Colonic mucosa (tissue), 4 donors: Measurements from ENCODE around the gene ZFC3H1. TPM values are rescaled to one million over a fixed set of nuclear protein-coding genes. Genes with fewer than 3 reads are reported as not detected.

Source experiments
- DNase-seq: peaks from one replicate; pipeline ENCODE4 v3.0.0-alpha.2; 2020
- H3K27ac ChIP-seq: fragments of 200-600 bp; one replicate; pipeline ENCODE4 v1.8.0; 2021
- H3K27me3 ChIP-seq: fragments of 200-600 bp; one replicate; pipeline ENCODE4 v1.8.0; 2021
- H3K36me3 ChIP-seq: fragments of 200-600 bp; one replicate; pipeline ENCODE4 v1.8.0; 2021
- H3K4me1 ChIP-seq: fragments of 200-600 bp; one replicate; pipeline ENCODE4 v1.8.0; 2021; ENCODE audit warnings: mild to moderate bottlenecking
- H3K4me3 ChIP-seq: fragments of 200-600 bp; one replicate; pipeline ENCODE4 v1.8.0; 2021
- H3K9ac ChIP-seq, 2 donors: one replicate each; pipeline ENCODE4 v1.7.0; 2013; ENCODE audit warnings: control low read depth in 2 of 2, low read depth in 2 of 2, low read length in 2 of 2
- H3K9me3 ChIP-seq: fragments of 200-600 bp; one replicate; pipeline ENCODE4 v1.8.0; 2021
- intact Hi-C: fragments of 100-400 bp; cut with DNase I; formaldehyde crosslinking; loops from one replicate; pipeline ENCODE4 v1.14.1; 2022
- total RNA-seq, 2 donors: library from RNA; stranded (reverse); fragmentation: NEBNext Ultra II Directional in 1 of 2; extraction: Animal tissue kit (Norgen Biotek cat#: 25700) in 1 of 2; gene quantifications; one replicate each; pipeline ENCODE4 v1.2.1, GENCODE V29; 2021
- TF ChIP-seq, protein P1 (sequence below): fragments of 200-600 bp; IDR thresholded peaks from one replicate; pipeline ENCODE4 v1.8.0; 2022; ENCODE audit warnings: antibody characterized with exemption, mild to moderate bottlenecking
- donor health status: healthy.
- donor health status: DM: no; HTN: no; CAD: no.
- donor health status: DM: no; HTN: no; CAD: no.

Gene ZFC3H1
- total RNA-seq, 2 donors from 2014 or later: 37.8 to 38.8 TPM

DNA sequence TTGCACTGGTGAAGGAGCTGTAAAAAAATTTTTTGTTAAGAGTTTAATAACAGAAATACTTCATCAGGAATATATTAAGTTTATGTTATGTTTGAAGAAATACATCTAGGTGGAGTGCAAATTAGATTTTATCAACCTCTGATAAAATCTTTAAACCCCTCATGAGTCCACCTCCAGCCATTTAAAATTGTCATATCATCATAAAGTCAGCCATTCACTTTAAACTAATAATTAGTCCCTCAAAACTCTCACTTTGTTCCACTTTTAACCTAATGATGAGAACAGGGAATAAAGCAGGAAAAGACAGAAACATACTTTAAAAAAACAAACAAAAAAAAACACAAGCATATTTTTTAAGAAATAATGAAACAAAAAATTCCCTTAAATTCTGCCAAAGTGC, 25.1 kb downstream of the ZFC3H1 start:
- H3K27me3 ChIP-seq: no peaks in the 10 kb centered on the region
- intact Hi-C loops: loop anchor here (10.0 kb wide), 1 partner anchor 224 kb away; no protein-coding TSS in a partner anchor

DNA sequence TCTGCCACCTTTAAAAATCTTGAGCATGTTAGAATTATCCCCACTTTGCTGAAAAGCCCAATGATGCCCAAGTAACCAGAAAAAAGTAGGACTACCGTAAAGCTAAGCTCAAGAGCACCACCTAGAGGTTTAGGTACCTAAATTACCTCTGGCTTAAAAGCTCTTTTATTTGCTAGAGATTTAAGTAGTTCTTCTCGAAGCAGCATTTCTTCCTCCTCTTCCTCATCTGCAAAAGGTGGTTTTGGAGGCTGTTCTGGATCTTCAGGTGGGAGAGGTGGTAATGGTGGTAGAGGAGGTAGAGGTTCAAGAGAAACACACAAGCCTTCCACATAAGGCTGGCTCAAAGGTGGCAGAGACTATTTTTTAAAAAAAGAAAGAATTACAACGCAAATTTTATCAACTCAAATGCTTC, 26.9 kb downstream of the ZFC3H1 start:
- DNase-seq: no peak
- TF ChIP-seq, protein P1, sequence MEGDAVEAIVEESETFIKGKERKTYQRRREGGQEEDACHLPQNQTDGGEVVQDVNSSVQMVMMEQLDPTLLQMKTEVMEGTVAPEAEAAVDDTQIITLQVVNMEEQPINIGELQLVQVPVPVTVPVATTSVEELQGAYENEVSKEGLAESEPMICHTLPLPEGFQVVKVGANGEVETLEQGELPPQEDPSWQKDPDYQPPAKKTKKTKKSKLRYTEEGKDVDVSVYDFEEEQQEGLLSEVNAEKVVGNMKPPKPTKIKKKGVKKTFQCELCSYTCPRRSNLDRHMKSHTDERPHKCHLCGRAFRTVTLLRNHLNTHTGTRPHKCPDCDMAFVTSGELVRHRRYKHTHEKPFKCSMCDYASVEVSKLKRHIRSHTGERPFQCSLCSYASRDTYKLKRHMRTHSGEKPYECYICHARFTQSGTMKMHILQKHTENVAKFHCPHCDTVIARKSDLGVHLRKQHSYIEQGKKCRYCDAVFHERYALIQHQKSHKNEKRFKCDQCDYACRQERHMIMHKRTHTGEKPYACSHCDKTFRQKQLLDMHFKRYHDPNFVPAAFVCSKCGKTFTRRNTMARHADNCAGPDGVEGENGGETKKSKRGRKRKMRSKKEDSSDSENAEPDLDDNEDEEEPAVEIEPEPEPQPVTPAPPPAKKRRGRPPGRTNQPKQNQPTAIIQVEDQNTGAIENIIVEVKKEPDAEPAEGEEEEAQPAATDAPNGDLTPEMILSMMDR: peak; percentile 55
- Histone ChIP-seq H3K4me3 (no peak overlapping the region), H3K27ac (no peak overlapping the region), H3K9ac (no peak overlapping the region), H3K9me3 (no peaks in the 10 kb centered on the region), H3K36me3 (peaks cover 19% of the 10 kb centered on the region), H3K4me1 (no peaks in the 10 kb centered on the region), H3K27me3 (no peaks in the 10 kb centered on the region)
- intact Hi-C loops: loop anchor here (10.0 kb wide), 1 partner anchor 222 kb away; no protein-coding TSS in a partner anchor

More for the DNA sequence above, 25.1 kb downstream of the ZFC3H1 start:
- Histone ChIP-seq H3K9ac (no peak overlapping the region), H3K27ac (no peak overlapping the region), H3K4me1 (no peaks in the 10 kb centered on the region), H3K36me3 (peaks cover 15% of the 10 kb centered on the region), H3K9me3 (no peaks in the 10 kb centered on the region), H3K4me3 (no peak overlapping the region)
- TF ChIP-seq, protein P1: no peak
- DNase-seq: no peak

DNA sequence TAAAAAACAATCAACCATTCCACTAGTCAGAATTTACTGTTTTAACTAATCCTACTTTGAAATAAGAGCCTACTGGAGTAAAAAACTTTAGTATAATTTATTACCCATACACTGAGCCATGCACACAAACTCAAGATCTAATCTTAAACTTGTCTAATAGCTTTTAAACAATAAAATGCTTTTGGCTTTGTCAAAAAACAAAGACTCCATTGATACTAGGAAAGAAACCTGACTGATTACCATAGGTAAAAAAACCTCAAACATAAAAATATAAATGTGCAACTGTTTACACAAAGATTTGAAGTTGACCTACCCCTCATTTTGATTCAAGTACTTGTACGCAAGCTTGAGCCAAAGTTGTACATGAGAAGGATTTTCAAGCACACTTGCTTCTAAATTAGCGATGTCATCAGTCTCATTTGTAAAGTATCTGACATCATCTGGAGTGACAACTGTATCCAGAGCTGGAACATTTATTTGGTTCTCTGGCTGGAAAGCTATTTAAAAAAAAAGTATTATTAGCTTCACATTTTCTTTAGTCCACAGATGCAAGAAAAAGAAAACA, 36.1 kb downstream of the ZFC3H1 start:
- no peak overlapping the region for H3K4me3 ChIP-seq
- no peaks in the 10 kb centered on the region for H3K4me1 ChIP-seq
- intact Hi-C loops: no loop called here
- H3K36me3 ChIP-seq: peaks cover 16% of the 10 kb centered on the region
- H3K9me3 ChIP-seq: no peaks in the 10 kb centered on the region
- TF ChIP-seq, protein P1: no peak
- no peak overlapping the region for H3K9ac ChIP-seq
- no peak for DNase-seq
- H3K27me3 ChIP-seq: no peaks in the 10 kb centered on the region
- H3K27ac ChIP-seq: no peak overlapping the region

DNA sequence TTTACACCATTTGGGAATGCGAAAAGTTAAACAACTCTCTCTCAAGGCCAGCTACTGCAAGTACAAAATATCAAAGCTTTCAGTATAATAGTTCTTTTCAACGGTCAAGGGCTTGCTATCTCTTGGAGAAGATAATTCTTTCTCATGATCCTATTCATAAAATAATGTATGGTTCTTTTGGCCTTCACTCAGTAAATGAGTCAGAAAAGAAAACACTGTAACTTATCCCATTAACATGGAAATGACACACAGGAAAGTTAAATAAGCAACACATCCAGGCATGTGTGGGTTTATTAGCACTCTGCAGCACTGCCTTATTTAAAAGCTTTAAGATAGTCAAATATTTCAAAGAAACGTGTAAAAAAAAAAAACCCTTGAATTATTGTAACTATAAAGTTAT, 36.9 kb downstream of the ZFC3H1 start:
- TF ChIP-seq, protein P1: no peak

DNA sequence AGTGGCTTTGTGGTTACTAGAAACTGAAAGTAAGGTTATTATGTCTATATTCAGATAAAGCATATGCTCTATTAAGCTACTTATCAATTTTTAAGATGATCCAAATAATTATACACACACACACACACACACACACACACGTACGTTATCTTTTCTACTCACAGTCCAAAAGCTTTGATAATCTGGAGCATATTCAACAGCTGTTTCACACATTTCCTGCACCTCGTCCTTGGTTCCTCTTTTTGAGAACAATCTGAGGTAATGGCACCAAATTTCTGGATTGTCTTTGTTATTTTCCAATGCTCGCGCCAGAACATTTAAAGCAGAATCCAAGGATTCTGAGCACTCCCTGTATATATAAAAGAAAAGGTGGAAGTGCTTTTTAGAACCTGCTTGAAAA, 37.5 kb downstream of the ZFC3H1 start:
- H3K9ac ChIP-seq: no peak overlapping the region
- DNase-seq: no peak
- H3K27ac ChIP-seq: no peak overlapping the region

More for the DNA sequence above, 36.9 kb downstream of the ZFC3H1 start:
- Histone ChIP-seq H3K9me3 (no peaks in the 10 kb centered on the region), H3K36me3 (peaks cover 12% of the 10 kb centered on the region), H3K9ac (no peak overlapping the region), H3K4me1 (no peaks in the 10 kb centered on the region), H3K27me3 (no peaks in the 10 kb centered on the region), H3K27ac (no peak overlapping the region), H3K4me3 (no peak overlapping the region)
- DNase-seq: no peak
- intact Hi-C loops: no loop called here

More for the DNA sequence above, 37.5 kb downstream of the ZFC3H1 start:
- intact Hi-C loops: no loop called here
- H3K4me3 ChIP-seq: no peak overlapping the region
- no peaks in the 10 kb centered on the region for H3K4me1 ChIP-seq
- no peaks in the 10 kb centered on the region for H3K27me3 ChIP-seq
- no peaks in the 10 kb centered on the region for H3K9me3 ChIP-seq
- TF ChIP-seq, protein P1: no peak
- H3K36me3 ChIP-seq: peaks cover 15% of the 10 kb centered on the region
